PC-3 (cell line): Measurements from ENCODE around the gene DPM3. TPM values are rescaled to one million over a fixed set of nuclear protein-coding genes. Genes with fewer than 3 reads are reported as not detected.

Experiments used
- ATAC-seq: fragments of 200-7000 bp; cut with Tn5 transposase; 2 replicates; pipeline ENCODE4 v1.9.1; 2020; ENCODE audit warnings: mild to moderate bottlenecking, moderate library complexity
- BruUV-seq: library from RNA; stranded (reverse); fragments of 400-500 nt; replicated peaks from 2 replicates; lab custom pipeline; 2021; lab: Mats Ljungman, UMichigan
- CTCF ChIA-PET: fragments of 300-600 bp; sonication (Branson Sonifier 250); formaldehyde crosslinking; loops from one replicate; lab custom pipeline; 2022; ENCODE audit warnings: antibody characterized with exemption; lab: Charles Lee
- POLR2A ChIA-PET: fragments of 300-600 bp; sonication (Branson Sonifier 250); formaldehyde crosslinking; loops from one replicate; lab custom pipeline; 2022; ENCODE audit warnings: antibody characterized with exemption; ENCODE audit not compliant: unreplicated experiment; lab: Charles Lee
- DNase-seq: peaks from one replicate; pipeline ENCODE4 v3.0.0-alpha.2; 2015
- H2AFZ ChIP-seq: fragments of 300-600 bp; sonication (generic); 2 replicates; pipeline ENCODE4 v1.6.0; 2016; ENCODE audit warnings: antibody characterized with exemption, low read length
- H3F3A ChIP-seq: fragments of 300-600 bp; sonication (generic); one replicate; pipeline ENCODE4 v1.6.0; 2017; ENCODE audit warnings: antibody characterized with exemption, low read length, control low read depth, mild to moderate bottlenecking; ENCODE audit not compliant: unreplicated experiment
- H3K27ac ChIP-seq: fragments of 300-600 bp; sonication (generic); 2 replicates; pipeline ENCODE4 v1.5.1; 2016; ENCODE audit warnings: mild to moderate bottlenecking, low read length
- H3K27me3 ChIP-seq: fragments of 300-600 bp; sonication (generic); 2 replicates; pipeline ENCODE4 v1.6.1; 2016; ENCODE audit warnings: low read length, mixed read lengths
- H3K36me3 ChIP-seq: fragments of 300-600 bp; sonication (generic); 2 replicates; pipeline ENCODE4 v1.6.1; 2016; ENCODE audit warnings: low read depth, mixed run types, low read length, mixed read lengths
- H3K4me1 ChIP-seq: fragments of 300-600 bp; sonication (generic); 2 replicates; pipeline ENCODE4 v1.5.1; 2016; ENCODE audit warnings: low read length; ENCODE audit not compliant: insufficient read depth
- H3K4me2 ChIP-seq: fragments of 300-600 bp; sonication (generic); 2 replicates; pipeline ENCODE4 v1.6.0; 2016; ENCODE audit warnings: low read length
- H3K4me3 ChIP-seq: fragments of 300-600 bp; sonication (generic); 2 replicates; pipeline ENCODE4 v1.5.1; 2016; ENCODE audit warnings: mild to moderate bottlenecking, low read length, mixed read lengths
- H3K79me2 ChIP-seq: fragments of 300-600 bp; sonication (generic); 2 replicates; pipeline ENCODE4 v1.6.1; 2017; ENCODE audit warnings: low read length, mixed read lengths
- H3K9ac ChIP-seq: fragments of 300-600 bp; sonication (generic); 2 replicates; pipeline ENCODE4 v1.6.0; 2016; ENCODE audit warnings: mild to moderate bottlenecking, low read length
- H3K9me2 ChIP-seq: fragments of 300-600 bp; sonication (generic); replicated peaks from 2 replicates; pipeline ENCODE4 v1.6.1; 2016; ENCODE audit warnings: mixed run types, low read length, mixed read lengths
- H3K9me3 ChIP-seq: fragments of 300-600 bp; sonication (generic); 2 replicates; pipeline ENCODE4 v1.6.1; 2016; ENCODE audit warnings: low read length, mixed read lengths
- H4K20me1 ChIP-seq: fragments of 300-600 bp; sonication (generic); 2 replicates; pipeline ENCODE4 v1.6.1; 2016; ENCODE audit warnings: low read length, mixed read lengths
- CTCF ChIP-seq: fragments of 300-600 bp; sonication (generic); conservative IDR thresholded peaks from 2 replicates; pipeline ENCODE4 v1.5.1; 2017; ENCODE audit warnings: antibody characterized with exemption, low read depth, mild to moderate bottlenecking, low read length
- EZH2 ChIP-seq: fragments of 300-600 bp; sonication (generic); IDR thresholded peaks from one replicate; pipeline ENCODE4 v1.6.1; 2017; ENCODE audit warnings: antibody characterized with exemption, mild to moderate bottlenecking, low read length; ENCODE audit not compliant: unreplicated experiment
- EZH2phosphoT487 ChIP-seq: fragments of 300-600 bp; sonication (generic); IDR thresholded peaks from 2 replicates; pipeline ENCODE4 v1.6.1; 2018; ENCODE audit warnings: mild to moderate bottlenecking, antibody characterized with exemption, low read length, borderline replicate concordance
- intact Hi-C: fragments of 100-400 bp; cut with micrococcal nuclease; formaldehyde crosslinking; loops from 2 replicates; pipeline ENCODE4 v1.9.0; 2023
- total RNA-seq: library from RNA; depleted of rRNA; stranded (reverse); fragments of >200 nt; gene quantifications from 2 replicates; pipeline ENCODE4 v1.2.3, GENCODE V29; 2014

Gene DPM3
- total RNA-seq, 1 experiment from 2014 or later, result 74.3 TPM

GRCh38 chr1:155145491-155145890 is 5.2 kb upstream of the DPM3 start:
- intact Hi-C loops, result no loop called here
- Histone ChIP-seq H3K27ac (no peak overlapping the region), H3K36me3 (no peaks in the 10 kb centered on the region), H3K9me3 (no peaks in the 10 kb centered on the region), H3K9me2 (no peaks in the 10 kb centered on the region), H3K4me1 (peaks cover 3% of the 10 kb centered on the region; the same call in 1 of the 2 replicates), H2AFZ (no peak overlapping the region), H3F3A (no peaks in the 10 kb centered on the region), H3K9ac (no peak overlapping the region), H3K4me3 (no peak overlapping the region), H3K79me2 (no peaks in the 10 kb centered on the region), H3K27me3 (no peaks in the 10 kb centered on the region), H4K20me1 (no peaks in the 10 kb centered on the region), H3K4me2 (no peak overlapping the region)
- TF ChIP-seq EZH2, result no peak
- TF ChIP-seq EZH2phosphoT487, result no peak
- peak; percentile 30; the same call in 1 of the 2 replicates for TF ChIP-seq CTCF
- DNase-seq (no peak), ATAC-seq (no peak)
- POLR2A ChIA-PET, result no interaction called here
- CTCF ChIA-PET, result no interaction called here
- BruUV-seq, result no TSS peak

GRCh38 chr1:155141749-155142148 is 1.4 kb upstream of the DPM3 start:
- H3K9me3 ChIP-seq, result no peaks in the 10 kb centered on the region
- H3F3A ChIP-seq, result no peaks in the 10 kb centered on the region
- CTCF ChIA-PET, result no interaction called here
- no peak for DNase-seq
- H3K4me2 ChIP-seq, result no peak overlapping the region
- H3K9me2 ChIP-seq, result no peaks in the 10 kb centered on the region
- no peaks in the 10 kb centered on the region for H4K20me1 ChIP-seq
- no peak for ATAC-seq
- POLR2A ChIA-PET, result no interaction called here
- peaks cover 3% of the 10 kb centered on the region; the same call in 1 of the 2 replicates for H3K36me3 ChIP-seq
- no TSS peak for BruUV-seq
- TF ChIP-seq CTCF (no peak), EZH2 (no peak), EZH2phosphoT487 (no peak)
- H3K4me3 ChIP-seq, result no peak overlapping the region
- no peak overlapping the region for H2AFZ ChIP-seq
- H3K27ac ChIP-seq, result no peak overlapping the region
- H3K27me3 ChIP-seq, result no peaks in the 10 kb centered on the region
- H3K79me2 ChIP-seq, result peaks cover 34% of the 10 kb centered on the region
- H3K4me1 ChIP-seq, result peaks cover 22% of the 10 kb centered on the region
- no peak overlapping the region for H3K9ac ChIP-seq
- intact Hi-C loops, result no loop called here

- ChIA-PET POLR2A (no interaction called here), CTCF (no interaction called here)
- peak overlapping the region; percentile 94 for H3K4me2 ChIP-seq
- H3K79me2 ChIP-seq, result peaks cover 37% of the 10 kb centered on the region
- no peak overlapping the region for H3K27ac ChIP-seq
- DNase-seq (no peak), ATAC-seq (no peak)
- peak overlapping the region; percentile 74 for H3K4me3 ChIP-seq
- intact Hi-C loops, result no loop called here
- H3K9me2 ChIP-seq, result no peaks in the 10 kb centered on the region
- H4K20me1 ChIP-seq, result no peaks in the 10 kb centered on the region
- no TSS peak for BruUV-seq
- H3F3A ChIP-seq, result no peaks in the 10 kb centered on the region
- peak overlapping the region; percentile 82 for H3K9ac ChIP-seq
- peaks cover 24% of the 10 kb centered on the region for H3K4me1 ChIP-seq
- peaks cover 3% of the 10 kb centered on the region; the same call in 1 of the 2 replicates for H3K36me3 ChIP-seq
- H2AFZ ChIP-seq, result peak overlapping the region; percentile 98
- TF ChIP-seq EZH2phosphoT487, result no peak
- no peak for TF ChIP-seq EZH2
- TF ChIP-seq CTCF, result no peak
- no peaks in the 10 kb centered on the region for H3K9me3 ChIP-seq
- H3K27me3 ChIP-seq, result no peaks in the 10 kb centered on the region
These were observed 261 bp upstream of the DPM3 start for GRCh38 chr1:155140630-155140953.
